KMS-11 (cell line): ENCODE data around the gene COL5A3.
A peak's percentile ranks its signal among the peaks of the same experiment; 100 is the strongest.
"Not testable (repeated sequence)": the region's sequence is repeated elsewhere in the genome, so short reads cannot be mapped to it uniquely, and the experiment has no call there.

Experiments
- H2AFZ ChIP-seq: fragments of 200-600 bp; sonication (generic); 2 replicates; pipeline ENCODE4 v1.6.1; 2016; ENCODE audit warnings: antibody characterized with exemption, mixed run types, low read depth
- H3K27ac ChIP-seq: fragments of 200-600 bp; sonication (generic); 2 replicates; pipeline ENCODE4 v1.6.1; 2016; ENCODE audit warnings: mild to moderate bottlenecking, mixed run types
- H3K27me3 ChIP-seq: fragments of 200-600 bp; sonication (generic); 2 replicates; pipeline ENCODE4 v1.6.1; 2017; ENCODE audit warnings: mild to moderate bottlenecking, low read depth, mixed run types, moderate library complexity; ENCODE audit not compliant: insufficient read depth
- H3K36me3 ChIP-seq: fragments of 200-600 bp; sonication (generic); 2 replicates; pipeline ENCODE4 v1.6.1; 2017; ENCODE audit warnings: mild to moderate bottlenecking, mixed run types; ENCODE audit not compliant: insufficient read depth
- H3K4me1 ChIP-seq: fragments of 200-600 bp; sonication (generic); 2 replicates; pipeline ENCODE4 v1.6.1; 2016; ENCODE audit warnings: mild to moderate bottlenecking, low read depth, mixed run types; ENCODE audit not compliant: poor library complexity, severe bottlenecking
- H3K4me2 ChIP-seq: fragments of 200-600 bp; sonication (generic); 2 replicates; pipeline ENCODE4 v1.7.0; 2016; ENCODE audit warnings: mild to moderate bottlenecking, mixed run types
- H3K4me3 ChIP-seq: fragments of 200-600 bp; sonication (generic); IDR thresholded peaks from 2 replicates; pipeline ENCODE4 v1.6.1; 2017; ENCODE audit warnings: low read depth, low read length, mixed read lengths; ENCODE audit not compliant: insufficient read depth
- H3K79me2 ChIP-seq: fragments of 200-600 bp; sonication (generic); 2 replicates; pipeline ENCODE4 v1.6.1; 2016; ENCODE audit warnings: low read depth, mixed run types; ENCODE audit not compliant: insufficient read depth
- H3K9ac ChIP-seq: fragments of 200-600 bp; sonication (generic); 2 replicates; pipeline ENCODE4 v1.6.1; 2016; ENCODE audit warnings: mild to moderate bottlenecking, mixed run types
- H4K20me1 ChIP-seq: fragments of 200-600 bp; sonication (generic); 2 replicates; pipeline ENCODE4 v1.6.1; 2016; ENCODE audit warnings: mild to moderate bottlenecking, mixed run types; ENCODE audit not compliant: insufficient read depth
- CTCF ChIP-seq: fragments of 200-600 bp; sonication (generic); conservative IDR thresholded peaks from 2 replicates; pipeline ENCODE4 v1.6.1; 2017; ENCODE audit warnings: low read depth, mild to moderate bottlenecking, antibody characterized with exemption, low read length, moderate library complexity, mixed read lengths

COL5A3 gene

DNA sequence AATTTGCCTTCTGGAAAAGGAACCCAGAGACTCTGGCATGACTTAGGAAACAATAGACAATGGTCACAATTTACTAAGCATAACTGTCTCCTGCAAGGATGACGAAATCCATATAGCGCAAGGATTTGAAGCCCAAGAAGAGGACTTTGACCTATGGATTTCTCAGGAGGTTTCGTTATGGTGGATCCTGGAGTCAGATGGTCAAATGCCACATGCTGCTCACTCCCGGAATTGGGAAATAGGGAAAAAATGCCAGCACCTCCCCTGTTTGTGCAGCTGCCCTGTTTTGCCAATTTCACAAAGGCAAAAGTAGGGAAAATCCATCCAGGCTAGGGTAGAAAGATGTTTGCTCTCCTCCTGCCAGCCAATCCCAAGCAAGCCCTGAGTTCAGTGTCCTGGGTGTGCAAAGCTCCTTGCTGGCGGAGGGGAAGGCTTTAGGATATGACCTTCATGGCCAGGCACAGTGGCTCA lies 26.3 kb upstream of the COL5A3 start:
- Histone ChIP-seq H3K9ac (no peak overlapping the region), H3K4me1 (no peaks in the 10 kb centered on the region), H3K36me3 (no peaks in the 10 kb centered on the region), H3K79me2 (no peaks in the 10 kb centered on the region), H3K4me3 (no peak overlapping the region), H2AFZ (no peak overlapping the region), H3K27ac (no peak overlapping the region), H3K4me2 (no peak overlapping the region), H3K27me3 (peaks cover 34% of the 10 kb centered on the region), H4K20me1 (no peaks in the 10 kb centered on the region)
- no peak for TF ChIP-seq CTCF

GRCh38 chr19:10033614-10034013 lies 23.3 kb upstream of the COL5A3 start:
- H3K27ac ChIP-seq: no peak overlapping the region
- no peaks in the 10 kb centered on the region for H3K79me2 ChIP-seq
- TF ChIP-seq CTCF: no peak
- H3K4me3 ChIP-seq: no peak overlapping the region
- no peak overlapping the region for H3K9ac ChIP-seq
- no peak overlapping the region for H2AFZ ChIP-seq
- H3K36me3 ChIP-seq: no peaks in the 10 kb centered on the region
- H3K4me1 ChIP-seq: no peaks in the 10 kb centered on the region
- H3K4me2 ChIP-seq: no peak overlapping the region
- no peaks in the 10 kb centered on the region for H4K20me1 ChIP-seq
- H3K27me3 ChIP-seq: peaks cover 62% of the 10 kb centered on the region

DNA sequence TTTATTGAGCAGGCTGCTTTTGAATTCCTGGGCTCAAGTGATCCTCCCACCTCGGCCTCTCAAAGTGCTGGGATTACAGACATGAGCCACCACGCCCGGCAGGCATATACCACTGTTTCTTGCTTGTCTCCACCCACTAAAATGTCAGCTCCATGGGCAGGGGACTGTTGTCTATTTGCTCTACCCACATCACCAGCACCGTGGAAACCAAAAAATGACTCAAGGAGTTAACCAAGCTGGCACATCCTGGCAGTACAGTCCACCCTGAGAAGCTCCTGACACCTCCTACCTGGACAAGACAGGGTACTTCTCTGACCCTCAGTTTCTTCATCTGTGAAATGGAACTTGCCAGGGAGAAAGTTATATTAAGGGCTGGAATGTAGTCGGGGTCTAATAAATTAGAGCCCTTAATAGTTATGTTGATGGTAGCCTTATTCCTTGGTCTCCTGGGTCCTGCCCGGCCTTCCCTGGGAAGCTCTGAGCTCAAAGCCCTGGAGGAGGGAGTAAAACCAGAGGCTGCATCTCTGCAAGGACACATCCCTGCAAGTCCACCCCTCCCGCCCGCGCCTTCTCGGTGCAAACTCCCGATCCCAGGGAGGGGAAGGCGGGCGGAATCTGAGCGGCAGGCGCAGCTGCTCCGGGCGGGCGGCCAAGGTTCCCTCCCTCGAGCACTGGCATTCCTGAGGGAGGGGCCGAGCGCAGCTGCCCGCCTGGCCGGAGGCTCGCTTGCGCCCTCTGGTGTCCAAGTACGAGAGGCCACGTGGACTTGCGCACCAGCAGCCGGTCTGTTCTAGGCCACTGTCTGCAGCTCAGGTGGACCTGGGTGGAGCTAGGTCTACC lies 17.1 kb upstream of the COL5A3 start:
- H3K4me2 ChIP-seq: peak overlapping the region; percentile 38
- H3K4me3 ChIP-seq: no peak overlapping the region
- H3K79me2 ChIP-seq: no peaks in the 10 kb centered on the region
- H3K9ac ChIP-seq: no peak overlapping the region
- TF ChIP-seq CTCF: peak; percentile 86
- no peaks in the 10 kb centered on the region for H4K20me1 ChIP-seq
- H3K36me3 ChIP-seq: no peaks in the 10 kb centered on the region
- peaks cover 82% of the 10 kb centered on the region for H3K27me3 ChIP-seq
- H3K4me1 ChIP-seq: no peaks in the 10 kb centered on the region
- H3K27ac ChIP-seq: no peak overlapping the region
- no peak overlapping the region for H2AFZ ChIP-seq

GRCh38 chr19:10026744-10027143 lies 16.4 kb upstream of the COL5A3 start:
- Histone ChIP-seq H3K9ac (no peak overlapping the region), H2AFZ (no peak overlapping the region), H3K27ac (no peak overlapping the region), H4K20me1 (no peaks in the 10 kb centered on the region), H3K27me3 (peaks cover 82% of the 10 kb centered on the region), H3K36me3 (no peaks in the 10 kb centered on the region), H3K4me2 (no peak overlapping the region), H3K4me3 (no peak overlapping the region), H3K79me2 (no peaks in the 10 kb centered on the region), H3K4me1 (no peaks in the 10 kb centered on the region)
- no peak for TF ChIP-seq CTCF

- not testable (repeated sequence) for H3K36me3 ChIP-seq
These were observed 12.8 kb upstream of the COL5A3 start for GRCh38 chr19:10023096-10023495.

More at GRCh38 chr19:10023096-10023495, 12.8 kb upstream of the COL5A3 start:
- not testable (repeated sequence) for H3K9ac ChIP-seq, H3K79me2 ChIP-seq, H3K4me3 ChIP-seq, H3K4me1 ChIP-seq, H3K27ac ChIP-seq, H3K4me2 ChIP-seq, H4K20me1 ChIP-seq, H2AFZ ChIP-seq
- H3K27me3 ChIP-seq: peaks cover 63% of the 10 kb centered on the region
